Measurements from ENCODE around the gene CCDC88C.
"Not testable (repeated sequence)": the region's sequence is repeated elsewhere in the genome, so short reads cannot be mapped to it uniquely, and the experiment has no call there.

CCDC88C gene

DNA sequence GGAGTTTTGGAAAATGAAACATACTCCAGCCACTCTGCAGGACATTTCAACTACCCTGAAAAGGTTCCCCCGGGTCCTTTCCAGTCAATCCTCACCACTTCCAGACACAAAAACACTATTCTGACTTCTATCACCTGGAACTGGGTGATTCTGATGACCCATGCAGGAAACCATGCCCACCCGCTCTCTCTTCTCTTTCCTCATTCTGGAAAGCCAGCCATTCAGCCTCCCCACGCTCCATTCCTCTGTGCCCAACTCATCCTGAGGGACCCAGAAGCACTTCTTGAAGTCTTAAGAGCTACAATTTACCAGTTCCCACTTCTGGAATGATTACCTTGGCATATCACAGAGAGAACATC lies 3.2 kb downstream of the CCDC88C start:
- no peaks in the 10 kb centered on the region for H3K9me3 ChIP-seq
- H3K36me3 ChIP-seq, result no peaks in the 10 kb centered on the region
- intact Hi-C loops (cut with DNase I; ENCODE audit: low total_unique reads), result no loop called here
- DNase-seq, result no peak
- TF ChIP-seq, protein P1, sequence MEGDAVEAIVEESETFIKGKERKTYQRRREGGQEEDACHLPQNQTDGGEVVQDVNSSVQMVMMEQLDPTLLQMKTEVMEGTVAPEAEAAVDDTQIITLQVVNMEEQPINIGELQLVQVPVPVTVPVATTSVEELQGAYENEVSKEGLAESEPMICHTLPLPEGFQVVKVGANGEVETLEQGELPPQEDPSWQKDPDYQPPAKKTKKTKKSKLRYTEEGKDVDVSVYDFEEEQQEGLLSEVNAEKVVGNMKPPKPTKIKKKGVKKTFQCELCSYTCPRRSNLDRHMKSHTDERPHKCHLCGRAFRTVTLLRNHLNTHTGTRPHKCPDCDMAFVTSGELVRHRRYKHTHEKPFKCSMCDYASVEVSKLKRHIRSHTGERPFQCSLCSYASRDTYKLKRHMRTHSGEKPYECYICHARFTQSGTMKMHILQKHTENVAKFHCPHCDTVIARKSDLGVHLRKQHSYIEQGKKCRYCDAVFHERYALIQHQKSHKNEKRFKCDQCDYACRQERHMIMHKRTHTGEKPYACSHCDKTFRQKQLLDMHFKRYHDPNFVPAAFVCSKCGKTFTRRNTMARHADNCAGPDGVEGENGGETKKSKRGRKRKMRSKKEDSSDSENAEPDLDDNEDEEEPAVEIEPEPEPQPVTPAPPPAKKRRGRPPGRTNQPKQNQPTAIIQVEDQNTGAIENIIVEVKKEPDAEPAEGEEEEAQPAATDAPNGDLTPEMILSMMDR (IDR thresholded peaks at IDR 0.05), result no peak
- H3K27ac ChIP-seq, result no peak overlapping the region
- H3K4me1 ChIP-seq, result peaks cover 0 to 27% (median 19%) of the 10 kb centered on the region in 4 donors
- H3K27me3 ChIP-seq, result peaks cover 0 to 25% of the 10 kb centered on the region in 2 donors
- H3K4me3 ChIP-seq, result no peak overlapping the region

DNA sequence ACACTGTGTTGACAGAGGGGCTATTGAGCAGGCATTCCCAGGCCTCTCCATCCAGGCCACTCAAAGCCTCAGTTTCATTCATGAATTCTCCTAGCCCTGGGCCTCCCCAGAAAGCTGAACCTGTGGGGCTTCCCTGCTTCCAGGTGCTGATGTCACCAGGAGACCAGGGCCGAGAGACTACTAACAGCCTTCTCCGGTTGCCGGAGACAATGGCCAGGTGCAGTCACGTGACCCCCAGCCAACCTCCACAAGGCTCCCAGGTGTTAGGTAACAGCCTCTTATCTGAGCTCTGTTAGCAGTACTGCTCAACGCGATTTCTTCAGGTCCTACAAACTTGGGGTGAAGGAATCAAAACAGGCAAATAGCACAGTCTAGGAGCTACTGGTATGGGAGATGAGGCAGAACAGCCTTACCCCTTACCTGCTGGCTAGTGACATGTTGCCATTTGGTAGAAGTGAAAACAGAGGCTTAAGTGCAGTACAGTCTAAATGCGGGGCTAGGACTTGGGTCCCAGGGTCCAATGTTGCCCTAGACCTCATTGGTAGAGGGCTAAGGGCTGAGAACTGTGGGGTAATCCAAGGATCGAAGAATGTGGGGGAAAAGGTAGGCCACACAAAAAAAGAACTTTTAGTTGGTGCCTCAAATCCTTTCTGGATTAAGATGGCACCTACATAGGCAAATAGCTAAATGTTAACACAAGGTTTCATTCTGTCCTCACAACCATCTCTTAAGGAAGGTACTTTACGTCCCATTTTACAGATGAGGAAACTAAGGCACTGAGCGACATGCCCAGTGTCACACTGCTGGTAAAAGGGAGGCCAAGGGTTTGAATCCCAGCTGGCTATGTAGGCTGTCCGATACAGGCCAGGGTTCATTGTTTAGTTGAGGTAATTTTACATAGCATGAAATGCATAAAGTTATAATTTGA lies 3.8 kb downstream of the CCDC88C start:
- intact Hi-C loops (cut with DNase I; ENCODE audit: low total_unique reads), result no loop called here
- no peak for DNase-seq
- Histone ChIP-seq H3K9me3 (no peaks in the 10 kb centered on the region), H3K36me3 (no peaks in the 10 kb centered on the region), H3K27me3 (peaks cover 0 to 25% of the 10 kb centered on the region in 2 donors), H3K27ac (no peak overlapping the region), H3K4me1 (peaks cover 0 to 27% (median 19%) of the 10 kb centered on the region in 4 donors), H3K4me3 (no peak overlapping the region)
- TF ChIP-seq, protein P1 (IDR thresholded peaks at IDR 0.05), result no peak

DNA sequence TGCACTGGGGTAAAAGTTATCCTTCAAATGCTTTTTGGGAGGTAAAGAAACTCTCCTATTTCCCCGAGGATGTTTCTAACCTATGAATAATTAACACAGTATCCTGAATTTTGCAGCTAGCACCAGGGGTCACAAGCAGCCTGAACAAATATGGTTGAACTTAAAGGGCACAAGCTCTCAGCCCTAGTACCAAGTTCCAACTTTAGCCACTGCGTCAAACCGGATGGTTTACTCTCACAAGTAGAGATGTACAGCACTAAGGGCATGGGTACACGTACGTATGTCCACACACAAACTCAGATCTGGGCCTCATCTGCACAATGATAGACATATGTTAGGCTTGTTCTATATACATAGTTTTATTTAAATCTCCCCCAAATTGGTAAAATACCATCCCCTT lies 4.7 kb downstream of the CCDC88C start:
- Histone ChIP-seq H3K36me3 (no peaks in the 10 kb centered on the region), H3K9me3 (no peaks in the 10 kb centered on the region), H3K4me1 (peaks cover 0 to 18% (median 10%) of the 10 kb centered on the region in 4 donors), H3K27ac (no peak overlapping the region), H3K4me3 (no peak overlapping the region), H3K27me3 (peaks cover 0 to 17% of the 10 kb centered on the region in 2 donors)
- intact Hi-C loops (cut with DNase I; ENCODE audit: low total_unique reads), result no loop called here
- TF ChIP-seq, protein P1 (IDR thresholded peaks at IDR 0.05), result no peak
- DNase-seq, result no peak

DNA sequence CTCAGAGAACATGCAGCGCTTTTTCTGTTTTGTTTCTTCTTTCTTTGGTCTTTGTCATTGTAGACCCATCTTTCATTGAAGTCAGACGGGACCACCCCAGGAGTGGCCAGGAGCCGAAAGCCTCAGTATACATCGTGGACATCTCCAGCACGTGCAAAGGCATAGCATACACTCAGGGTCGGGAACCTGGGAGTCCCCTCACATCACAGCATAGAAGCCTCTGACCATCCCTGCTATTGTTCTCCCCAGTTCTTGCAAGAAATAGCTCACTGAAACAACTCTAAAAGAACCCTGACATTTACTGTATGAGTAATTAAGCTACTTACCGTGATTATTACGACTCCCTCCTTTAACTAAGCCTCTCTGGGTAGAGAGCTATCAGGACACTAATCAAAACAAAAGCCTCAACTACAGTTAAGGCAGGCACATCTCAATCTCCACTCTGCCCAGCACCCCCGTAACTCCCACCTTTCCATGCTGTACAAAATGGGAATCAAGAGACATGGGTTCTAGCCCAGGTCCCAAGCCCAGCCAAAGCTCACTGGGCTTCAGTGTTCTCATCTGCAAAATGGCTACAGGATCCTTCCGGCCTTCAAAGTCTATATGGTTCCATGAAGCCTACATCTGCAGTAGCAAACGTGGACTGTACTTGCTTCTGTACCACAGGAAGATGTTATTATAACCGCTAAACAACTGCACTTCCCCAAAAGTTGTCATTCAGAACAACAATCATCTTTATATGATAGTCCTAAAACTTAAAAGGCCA lies 6.7 kb downstream of the CCDC88C start:
- Histone ChIP-seq H3K27ac (no peak overlapping the region), H3K4me3 (no peak overlapping the region)

DNA sequence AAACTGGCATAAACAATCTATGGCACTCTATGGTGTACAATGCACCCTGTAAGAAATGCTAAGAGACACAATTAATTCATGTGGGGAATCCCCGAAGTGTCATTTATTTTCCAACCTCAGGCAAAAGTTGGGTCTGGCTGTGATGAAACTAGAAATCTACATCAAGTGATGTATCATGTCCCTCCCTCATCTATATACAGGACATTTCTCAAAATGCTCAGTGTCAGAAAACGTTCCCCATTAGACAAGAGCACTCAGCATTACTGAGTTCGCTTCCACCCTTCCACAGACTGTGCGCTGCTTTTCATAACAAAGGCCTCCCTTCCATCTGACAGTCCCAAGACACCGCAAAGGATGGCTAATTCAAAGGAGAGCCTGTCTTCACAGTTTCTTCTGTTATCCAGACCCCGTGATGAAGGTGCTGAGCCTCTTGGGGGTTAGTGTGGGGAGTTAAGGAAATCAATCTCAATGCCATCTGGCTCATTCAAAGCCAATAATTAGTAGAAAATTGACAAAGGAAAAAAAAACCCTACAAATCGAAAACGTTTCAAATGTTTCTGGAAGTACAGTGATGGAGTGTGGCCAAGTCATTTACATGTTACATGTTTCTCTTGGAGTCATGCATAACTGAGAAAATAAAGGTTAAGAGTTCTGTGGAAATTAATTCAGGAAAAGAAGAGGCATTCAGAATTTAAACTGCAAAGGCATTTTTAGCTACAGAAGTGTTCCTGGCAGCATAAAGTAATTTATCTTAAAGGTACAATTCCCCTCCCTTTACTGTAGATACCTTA lies 7.5 kb downstream of the CCDC88C start:
- H3K27me3 ChIP-seq, result no peaks in the 10 kb centered on the region
- no peaks in the 10 kb centered on the region for H3K4me1 ChIP-seq
- intact Hi-C loops (cut with DNase I; ENCODE audit: low total_unique reads), result no loop called here
- TF ChIP-seq, protein P1 (IDR thresholded peaks at IDR 0.05), result no peak
- H3K27ac ChIP-seq, result no peak overlapping the region
- no peaks in the 10 kb centered on the region for H3K9me3 ChIP-seq
- no peaks in the 10 kb centered on the region for H3K36me3 ChIP-seq
- DNase-seq, result no peak
- H3K4me3 ChIP-seq, result no peak overlapping the region

More for the DNA sequence above, 6.7 kb downstream of the CCDC88C start:
- intact Hi-C loops (cut with DNase I; ENCODE audit: low total_unique reads), result no loop called here
- H3K27me3 ChIP-seq, result no peaks in the 10 kb centered on the region
- no peaks in the 10 kb centered on the region for H3K9me3 ChIP-seq
- no peak for DNase-seq
- H3K36me3 ChIP-seq, result no peaks in the 10 kb centered on the region
- no peaks in the 10 kb centered on the region for H3K4me1 ChIP-seq
- TF ChIP-seq, protein P1 (IDR thresholded peaks at IDR 0.05), result no peak

DNA sequence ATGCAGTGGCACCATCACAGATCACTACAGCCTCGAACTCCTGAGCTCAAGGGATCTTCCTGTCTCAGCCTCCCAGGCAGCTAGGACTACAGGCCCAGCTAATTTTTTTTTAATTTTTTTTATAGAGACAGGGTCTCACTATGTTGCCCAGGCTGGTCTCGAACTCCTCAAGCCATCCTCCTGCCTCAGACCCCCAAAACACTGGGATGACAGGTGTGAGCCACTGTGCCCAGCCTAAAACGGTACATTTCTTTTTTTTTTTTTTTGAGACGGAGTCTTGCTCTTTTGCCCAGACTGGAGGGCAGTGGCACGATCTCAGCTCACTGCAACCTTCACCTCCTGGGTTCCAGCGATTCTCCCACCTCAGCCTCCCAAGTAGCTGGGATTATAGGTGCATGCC lies 8.4 kb downstream of the CCDC88C start:
- H3K27me3 ChIP-seq; H3K4me3 ChIP-seq; intact Hi-C loops (cut with DNase I; ENCODE audit: low total_unique reads); H3K9me3 ChIP-seq; DNase-seq; H3K27ac ChIP-seq; H3K36me3 ChIP-seq; H3K4me1 ChIP-seq: not testable (repeated sequence)

Data from tibial artery (tissue), 4 donors.